Brain pericyte (primary cell): Measurements from ENCODE around the gene ITFG1.
"Not testable (repeated sequence)": the region's sequence is repeated elsewhere in the genome, so short reads cannot be mapped to it uniquely, and the experiment has no call there.

Experiments
- DNase-seq: peaks from one replicate; pipeline ENCODE4 v3.0.0-alpha.2; 2012; ENCODE audit warnings: low read depth, low spot score

Gene ITFG1

GRCh38 chr16:47330562-47330961 lies 130.3 kb downstream of the ITFG1 start:
- not testable (repeated sequence) for DNase-seq

GRCh38 chr16:47324309-47324708 lies 136.6 kb downstream of the ITFG1 start:
- DNase-seq, result not testable (repeated sequence)

GRCh38 chr16:47323241-47323640 lies 137.6 kb downstream of the ITFG1 start:
- no peak for DNase-seq

GRCh38 chr16:47320546-47321310 lies 140.1 kb downstream of the ITFG1 start:
- DNase-seq, result no peak

- DNase-seq, result no peak
Observed at GRCh38 chr16:47317465-47318240, 143.2 kb downstream of the ITFG1 start.

GRCh38 chr16:47316442-47317015 lies 144.3 kb downstream of the ITFG1 start:
- no peak for DNase-seq

GRCh38 chr16:47311738-47312505 lies 148.9 kb downstream of the ITFG1 start:
- DNase-seq, result no peak

- DNase-seq, result no peak
Observed at GRCh38 chr16:47310792-47311211, 150.1 kb downstream of the ITFG1 start.

- DNase-seq, result no peak
Observed at GRCh38 chr16:47309581-47310312, 151.1 kb downstream of the ITFG1 start.

- no peak for DNase-seq
Observed at GRCh38 chr16:47308601-47309000, 152.3 kb downstream of the ITFG1 start.

- no peak for DNase-seq
Observed at GRCh38 chr16:47304563-47304962, 156.3 kb downstream of the ITFG1 start.

- DNase-seq, result no peak
Observed at GRCh38 chr16:47299587-47299986, 161.3 kb downstream of the ITFG1 start.

GRCh38 chr16:47284999-47285398 lies 175.9 kb downstream of the ITFG1 start:
- DNase-seq, result no peak

- no peak for DNase-seq
Observed at GRCh38 chr16:47278306-47278970, 182.4 kb downstream of the ITFG1 start.

- no peak for DNase-seq
Observed at GRCh38 chr16:47276522-47276921, 184.3 kb downstream of the ITFG1 start.

- DNase-seq, result no peak
Observed at GRCh38 chr16:47262938-47263337, 197.9 kb downstream of the ITFG1 start.

- DNase-seq, result no peak
Observed at GRCh38 chr16:47260503-47260902, 200.4 kb downstream of the ITFG1 start.

GRCh38 chr16:47258874-47259461 lies 201.9 kb downstream of the ITFG1 start:
- DNase-seq, result no peak

GRCh38 chr16:47254756-47255155 lies 206.1 kb downstream of the ITFG1 start:
- no peak for DNase-seq

- no peak for DNase-seq
Observed at GRCh38 chr16:47250983-47251382, 209.9 kb downstream of the ITFG1 start.
